HG03159 (cell line): Measurements from ENCODE around the gene NCBP3.
A peak's percentile ranks its signal among the peaks of the same experiment; 100 is the strongest.

Source experiments
- ATAC-seq: cut with Tn5 transposase; IDR thresholded peaks from one replicate; pipeline ENCODE4 v1.9.1; 2021; ENCODE audit warnings: mild to moderate bottlenecking, moderate library complexity; ENCODE audit not compliant: unreplicated experiment

The NCBP3 gene

DNA sequence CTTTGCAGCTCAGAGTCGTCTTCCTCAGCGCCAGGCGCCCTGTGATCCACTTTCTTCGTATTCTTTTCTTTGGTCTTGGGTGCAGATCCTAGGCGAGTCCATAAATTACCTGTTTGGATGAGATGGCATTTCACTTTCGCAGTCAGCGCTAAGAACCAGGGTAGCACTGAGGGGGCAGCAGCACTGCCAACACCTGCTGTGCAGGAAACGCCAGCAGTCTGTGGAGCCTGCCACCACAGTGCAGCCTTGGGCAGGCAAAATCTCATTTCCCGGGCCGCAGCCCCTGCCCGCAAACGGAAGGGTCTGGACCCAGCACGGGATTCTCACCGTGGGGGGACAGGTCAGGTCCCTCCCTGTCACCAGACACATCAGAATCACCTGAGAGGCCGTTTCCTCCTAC, 32.9 kb downstream of the NCBP3 start:
- ATAC-seq = no peak

DNA sequence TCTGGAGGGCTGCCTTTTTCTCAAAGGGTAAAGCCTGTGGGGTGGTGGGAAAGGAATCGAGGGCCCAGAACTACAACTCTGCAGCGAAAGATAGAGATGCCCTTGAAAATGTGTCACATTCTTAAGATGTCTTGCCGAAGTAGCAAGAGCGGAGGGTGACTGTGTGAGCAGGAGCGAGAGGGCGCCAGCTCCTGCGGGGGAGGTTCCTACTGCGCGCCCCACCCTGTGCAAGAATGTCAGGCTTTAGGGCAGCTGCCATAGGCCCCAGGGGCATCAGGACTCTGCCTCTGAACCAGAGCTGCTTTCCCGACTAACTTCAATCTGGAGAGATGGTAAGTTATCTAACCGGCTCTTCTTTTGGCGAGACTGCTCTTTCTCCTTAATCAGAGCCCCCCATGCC, 33.3 kb downstream of the NCBP3 start:
- no peak for ATAC-seq

DNA sequence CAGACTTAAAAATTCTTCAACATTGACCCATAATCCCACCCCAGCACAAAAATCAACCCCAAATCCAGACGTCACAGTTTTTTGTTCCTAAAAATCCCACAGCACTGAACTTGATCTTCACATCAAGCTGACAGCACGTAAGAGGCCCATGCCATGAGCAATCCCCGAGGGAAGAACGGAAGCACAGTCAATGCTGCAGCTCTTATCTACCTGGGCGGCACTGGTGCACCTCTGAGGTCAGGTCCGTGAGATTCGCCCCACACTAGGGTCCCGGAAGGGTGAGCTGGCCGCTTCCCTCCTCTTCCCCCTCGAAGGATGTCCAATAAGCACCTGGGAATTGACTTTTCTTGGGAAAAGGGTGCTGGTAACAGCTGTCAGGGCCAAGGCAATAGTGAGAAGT, 33.8 kb downstream of the NCBP3 start:
- ATAC-seq = no peak

DNA sequence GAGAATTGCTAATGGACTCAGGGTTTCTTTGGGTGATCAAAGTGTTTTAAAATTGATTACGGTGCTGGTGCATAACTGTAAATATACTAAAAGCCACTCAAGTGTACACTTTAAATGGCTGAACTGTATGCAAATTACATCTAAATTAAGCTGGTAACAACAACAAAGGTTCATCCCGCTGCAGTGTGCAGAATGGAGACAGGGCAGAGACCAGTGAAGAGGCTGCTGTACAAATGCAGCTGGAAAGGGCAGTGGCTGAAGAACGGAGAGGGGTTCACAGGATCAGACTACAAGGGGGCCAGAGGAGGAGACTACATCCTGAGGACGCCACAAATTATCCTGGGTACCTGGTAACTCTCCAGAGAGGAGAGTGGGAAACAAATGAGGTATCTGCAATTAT, 36.0 kb downstream of the NCBP3 start:
- no peak for ATAC-seq

DNA sequence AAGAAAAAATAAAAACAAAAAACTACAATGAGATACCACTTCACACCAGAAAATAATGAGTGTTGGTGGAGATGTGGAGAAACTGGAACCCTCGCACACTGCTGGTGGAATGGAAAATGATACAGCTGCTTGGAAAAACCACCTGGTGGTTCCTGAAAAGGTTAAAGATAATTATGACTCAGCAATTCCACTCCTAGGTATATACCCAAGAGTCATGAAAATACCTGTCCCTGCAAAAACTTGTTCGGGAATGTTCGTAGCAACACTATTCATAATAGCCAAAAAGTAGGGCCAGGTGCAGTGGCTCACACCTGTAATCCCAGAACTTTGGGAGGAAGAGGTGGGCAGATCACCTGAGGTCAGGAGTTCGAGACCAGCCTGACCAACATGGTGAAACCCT, 36.9 kb downstream of the NCBP3 start:
- ATAC-seq = no peak

DNA sequence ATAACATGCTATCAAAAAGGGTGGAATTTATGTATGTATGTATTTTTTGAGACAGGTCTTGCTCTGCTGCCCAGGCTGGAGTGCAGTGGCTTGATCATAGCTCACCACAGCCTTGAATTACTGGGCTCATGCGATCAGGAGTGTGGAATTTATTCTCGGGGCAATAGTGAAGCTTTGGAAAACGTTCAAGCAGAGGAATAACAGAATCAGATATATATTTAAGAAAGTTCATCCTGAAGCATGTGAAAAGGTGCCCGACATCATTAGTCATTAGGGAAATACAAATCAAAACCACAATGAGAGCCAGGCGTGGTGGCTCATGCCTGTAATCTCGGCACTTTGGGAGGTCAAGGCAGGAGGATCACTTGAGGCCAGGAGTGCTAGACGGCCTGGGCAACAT, 37.3 kb downstream of the NCBP3 start:
- ATAC-seq = no peak

DNA sequence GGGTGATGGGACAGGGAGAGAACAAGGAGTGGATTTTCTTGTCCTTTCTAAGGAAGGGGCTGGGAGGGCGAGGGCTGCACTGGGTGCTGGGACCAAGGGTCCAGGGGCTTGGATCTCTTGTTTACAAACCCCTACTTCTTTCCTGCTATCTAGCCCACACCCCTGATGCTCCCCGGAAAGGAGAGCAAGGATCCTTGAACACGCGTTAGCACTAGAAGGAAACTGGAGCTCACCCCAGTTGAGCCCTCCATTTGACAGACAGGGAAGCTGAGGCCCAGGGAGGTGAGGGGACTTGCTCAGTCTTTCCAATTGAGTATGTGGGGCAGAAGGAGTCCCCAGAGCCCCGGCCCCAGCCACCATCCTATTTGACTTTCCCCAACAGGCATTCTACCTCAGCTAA, 40.5 kb downstream of the NCBP3 start:
- no peak for ATAC-seq

DNA sequence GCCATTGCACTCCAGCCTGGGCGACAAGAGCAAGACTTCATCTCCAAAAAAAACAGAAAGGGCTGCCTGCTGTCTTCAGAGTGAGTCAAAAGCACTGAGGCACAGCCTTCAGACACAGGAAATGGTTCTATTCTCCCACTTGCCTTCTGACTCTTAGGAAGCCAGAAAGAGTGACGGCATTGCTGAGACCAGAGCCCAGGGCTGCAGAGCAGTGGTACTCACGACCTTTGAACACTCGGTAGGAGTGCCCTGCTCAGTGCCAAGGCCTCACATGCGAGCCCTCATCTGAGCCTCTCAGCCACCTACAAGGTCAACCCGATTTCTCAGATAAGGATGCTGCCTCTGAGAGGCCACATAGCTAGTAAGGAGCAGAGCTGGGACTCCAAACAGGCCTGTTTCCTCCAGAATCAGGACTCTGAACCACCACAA, 41.5 kb downstream of the NCBP3 start:
- ATAC-seq = no peak

DNA sequence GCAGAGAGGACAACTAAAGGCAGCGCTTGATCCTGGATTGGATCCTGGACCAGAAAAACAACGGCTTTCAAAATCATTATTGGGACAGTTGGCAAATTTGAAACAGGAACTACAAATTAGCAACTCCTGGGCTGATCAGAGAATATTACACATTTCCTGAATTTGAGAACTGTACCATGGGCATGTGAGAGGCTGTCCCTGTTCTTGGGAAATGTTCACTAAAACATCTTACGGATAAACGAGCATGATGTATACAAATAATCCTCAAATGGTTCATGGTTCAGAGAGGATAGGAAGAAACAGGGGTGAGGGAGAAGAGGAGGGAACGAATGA, 42.8 kb downstream of the NCBP3 start:
- no peak for ATAC-seq

DNA sequence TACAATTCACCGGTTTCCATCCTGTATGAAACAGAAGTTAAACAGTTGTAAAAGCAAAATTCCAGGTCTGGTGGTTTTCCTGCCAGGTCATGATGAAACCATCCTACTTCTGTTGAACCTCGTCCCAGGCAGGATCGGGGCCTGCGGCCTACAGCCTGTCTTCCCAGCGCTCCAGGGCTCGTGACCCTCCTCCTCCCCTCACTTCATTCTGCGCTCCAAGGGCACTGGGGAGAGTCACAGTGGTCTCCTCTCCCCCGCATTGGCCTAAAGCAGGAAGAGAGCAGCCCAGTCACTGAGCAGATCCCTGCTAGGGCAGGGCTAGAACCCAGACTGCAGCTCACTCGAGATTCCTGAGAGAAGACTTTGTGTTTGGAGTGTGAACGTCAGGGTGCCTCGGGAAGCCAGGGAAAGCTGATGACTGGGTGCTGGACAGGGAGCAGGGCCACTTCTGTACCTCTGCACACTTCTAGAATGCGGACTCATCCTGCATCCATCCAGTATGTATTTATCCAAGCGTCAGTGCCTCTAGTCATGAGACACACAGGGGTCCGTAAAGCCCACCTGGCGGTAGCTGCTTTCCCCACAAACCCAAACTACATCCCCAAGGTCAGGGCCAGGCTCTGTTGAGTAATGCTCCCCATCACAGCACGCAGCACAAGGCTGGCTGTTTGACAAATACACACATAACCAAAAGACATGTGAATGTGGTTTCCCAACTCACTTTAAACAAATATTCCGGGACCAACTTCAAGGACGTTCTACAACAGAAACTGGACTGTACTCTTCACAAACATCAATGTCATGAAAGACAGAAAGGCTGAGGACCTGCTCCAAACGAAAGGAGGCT, 43.4 kb downstream of the NCBP3 start:
- ATAC-seq = no peak

DNA sequence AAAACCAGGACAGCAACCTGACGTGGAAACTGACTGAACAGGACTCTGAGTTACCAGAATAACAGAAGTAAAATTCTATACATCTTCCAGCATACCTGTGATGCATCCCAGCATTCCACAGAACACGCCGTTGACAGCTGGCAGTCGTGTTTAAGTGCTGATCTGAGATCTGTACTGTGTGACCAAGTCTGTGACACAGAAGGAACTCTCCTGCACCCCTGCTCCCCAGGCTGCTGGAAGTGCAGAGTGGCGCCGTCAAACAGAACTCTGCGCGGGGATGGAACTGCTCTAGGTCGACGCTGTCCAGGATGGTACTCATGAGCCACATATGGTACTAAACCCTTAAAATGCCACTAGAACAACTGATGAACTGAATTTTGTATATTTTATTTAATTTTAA, 44.3 kb downstream of the NCBP3 start:
- no peak for ATAC-seq

DNA sequence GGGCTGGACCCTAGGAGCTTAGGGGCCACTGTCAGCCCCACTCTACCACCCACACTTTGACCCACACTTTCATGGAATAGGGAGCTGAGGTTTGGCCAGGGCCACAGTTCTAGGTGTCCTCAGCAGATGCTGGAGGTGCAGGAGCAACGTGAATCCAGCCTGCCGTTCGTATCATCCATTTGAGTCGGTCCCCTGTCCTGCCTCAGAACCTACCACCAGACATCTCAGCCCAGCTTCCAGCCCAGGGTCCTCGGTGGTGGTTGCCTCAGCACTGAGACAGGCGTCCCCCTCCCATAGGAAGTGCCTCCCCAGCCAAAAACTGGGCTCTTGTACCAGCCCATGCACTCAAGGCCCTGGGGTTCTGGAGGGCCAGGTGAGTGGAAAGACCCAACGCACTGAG, 44.7 kb downstream of the NCBP3 start:
- ATAC-seq = no peak

DNA sequence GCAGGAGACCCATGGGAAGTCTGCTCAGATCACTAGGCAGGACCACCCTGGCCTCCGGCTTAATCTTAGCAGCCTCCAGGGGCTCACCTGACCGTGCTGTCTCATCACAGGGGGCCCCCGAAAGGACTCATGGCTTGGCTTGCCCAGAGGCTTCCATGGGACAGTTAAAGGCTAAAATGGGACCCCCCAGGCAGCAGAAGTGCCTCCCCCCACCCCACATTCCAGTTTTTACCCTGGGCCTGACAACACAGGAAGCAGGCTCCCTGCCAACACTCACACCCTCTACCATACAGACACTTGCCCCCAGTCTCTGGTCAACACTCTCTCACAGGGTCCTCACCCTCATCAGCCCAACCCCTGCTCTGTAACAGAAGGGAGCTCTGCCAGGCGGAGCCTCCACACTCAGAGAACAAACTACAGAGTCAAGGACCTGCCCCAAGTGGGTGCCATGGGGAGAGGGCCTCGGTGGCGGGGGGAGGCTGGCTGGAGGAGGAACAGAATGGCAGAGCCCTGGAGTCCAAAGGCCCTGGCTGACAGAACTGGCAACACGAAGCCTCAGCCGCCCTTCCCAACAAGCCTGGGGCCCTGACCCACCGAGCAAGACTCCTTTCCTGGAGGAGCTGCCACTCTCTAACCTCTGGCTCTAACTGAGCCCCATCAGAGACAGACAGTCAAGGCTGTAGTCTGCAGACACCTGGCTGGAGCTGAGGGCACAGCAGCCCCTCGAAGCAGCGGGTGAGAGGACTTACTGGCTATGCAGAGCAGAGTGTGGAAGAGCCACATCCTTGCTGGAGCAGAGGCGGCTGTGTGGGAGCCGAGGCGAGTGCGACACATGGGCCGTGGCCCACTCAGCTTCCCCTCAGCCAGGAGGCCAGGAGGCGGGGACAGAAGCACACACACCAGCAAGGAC, 45.4 kb downstream of the NCBP3 start, which contains the start of gene ITGAE:
ITGAE (minus strand) TSS at position 827 of the 910 bp plus-strand sequence; CDS start at position 783, 44 bp downstream.
- ATAC-seq = no peak

DNA sequence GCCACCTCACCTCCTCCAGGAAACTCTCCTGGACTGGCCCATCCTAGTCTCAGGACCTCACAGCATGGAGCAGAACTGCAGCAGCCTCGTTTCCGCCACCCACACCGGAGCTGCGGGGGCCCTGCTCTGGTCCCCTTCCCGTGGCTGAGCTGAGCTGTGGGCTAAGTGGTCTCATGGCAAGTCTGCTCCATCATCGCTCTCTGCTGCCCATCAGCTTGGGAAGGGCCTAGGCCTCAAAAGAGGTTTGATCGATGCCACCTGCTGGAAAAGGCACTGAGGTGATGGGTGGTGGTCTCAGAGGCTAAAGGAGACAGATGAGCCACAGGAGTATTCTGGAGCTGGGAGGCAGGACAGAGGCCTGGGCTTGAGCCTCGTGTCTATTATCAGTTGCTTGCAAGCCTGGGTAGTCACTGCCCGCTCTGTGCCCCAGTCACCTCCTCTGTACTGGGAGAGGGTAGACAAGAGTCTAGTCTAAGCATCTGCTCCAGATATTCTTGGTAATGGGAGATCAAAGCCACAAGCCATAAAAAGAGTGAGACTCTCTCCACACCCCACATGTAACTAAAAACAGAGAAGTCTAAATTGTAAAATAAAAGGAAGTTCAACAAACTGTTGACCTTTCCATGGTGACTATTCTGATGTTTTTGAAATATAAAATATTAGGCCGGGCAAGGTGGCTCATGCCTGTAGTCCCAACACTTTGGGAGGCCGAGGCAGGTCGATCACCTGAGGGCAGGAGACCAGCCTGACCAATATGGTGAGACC, 46.7 kb downstream of the NCBP3 start:
- no peak for ATAC-seq

DNA sequence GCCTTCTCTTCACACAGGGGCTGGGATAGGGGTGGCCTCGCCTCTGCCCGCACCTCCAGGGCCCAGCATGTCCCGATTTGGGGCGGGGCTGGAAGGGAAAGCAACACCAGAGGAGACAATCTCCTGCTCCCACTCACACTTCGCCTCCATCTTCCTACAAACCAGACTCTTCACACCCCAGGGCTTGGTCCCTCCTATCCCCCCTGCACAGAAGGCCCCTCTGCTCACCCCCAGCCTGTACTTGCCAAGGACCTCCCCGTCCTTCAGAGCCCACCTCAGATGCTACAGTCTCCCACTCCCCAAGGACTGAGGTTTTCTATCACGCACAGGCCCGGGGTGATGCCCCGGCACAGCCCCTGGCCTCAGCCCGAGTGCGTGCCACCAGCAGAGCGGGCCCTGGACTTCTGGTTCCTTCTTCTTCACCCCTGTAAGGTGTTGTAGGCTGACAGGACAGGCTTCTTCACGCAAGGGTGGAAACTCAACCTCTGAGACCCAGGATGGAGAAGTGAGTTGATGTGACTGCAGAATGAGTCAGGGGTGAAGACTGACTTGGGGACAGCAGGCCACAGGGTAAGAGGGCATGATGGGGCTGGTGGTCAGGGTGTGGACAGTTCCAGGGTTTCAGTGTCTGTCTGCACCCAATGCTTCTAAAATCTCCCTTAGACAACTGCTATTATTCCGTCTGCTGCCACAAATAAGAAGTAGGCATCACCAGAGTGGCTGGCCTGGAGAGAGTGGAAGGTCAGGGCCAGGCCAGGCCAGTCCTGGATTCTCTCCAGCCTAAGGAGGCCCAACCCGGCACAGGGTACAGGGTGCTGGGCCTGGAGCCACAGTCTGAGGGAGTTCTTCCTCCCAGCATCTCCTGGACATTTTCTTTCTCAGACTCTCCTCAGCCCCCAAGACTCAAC, 47.5 kb downstream of the NCBP3 start:
- ATAC-seq = no peak

DNA sequence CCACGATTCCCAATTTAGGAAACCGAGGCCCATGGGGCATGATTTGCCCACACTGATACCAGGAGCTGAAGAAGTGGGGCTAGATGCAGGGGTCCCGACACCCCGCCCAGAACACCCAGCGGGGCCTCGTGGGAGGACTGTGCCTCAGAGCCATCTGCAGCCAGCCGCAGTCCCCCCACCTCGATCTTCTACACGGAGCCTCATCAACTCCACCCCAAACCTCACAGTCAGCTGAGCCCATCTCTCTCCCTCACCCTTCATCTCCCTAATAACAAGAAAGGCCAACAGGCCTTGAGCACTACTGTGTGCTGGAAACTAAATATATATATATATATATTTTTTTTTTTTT, 49.2 kb downstream of the NCBP3 start:
- ATAC-seq = peak; percentile 15

DNA sequence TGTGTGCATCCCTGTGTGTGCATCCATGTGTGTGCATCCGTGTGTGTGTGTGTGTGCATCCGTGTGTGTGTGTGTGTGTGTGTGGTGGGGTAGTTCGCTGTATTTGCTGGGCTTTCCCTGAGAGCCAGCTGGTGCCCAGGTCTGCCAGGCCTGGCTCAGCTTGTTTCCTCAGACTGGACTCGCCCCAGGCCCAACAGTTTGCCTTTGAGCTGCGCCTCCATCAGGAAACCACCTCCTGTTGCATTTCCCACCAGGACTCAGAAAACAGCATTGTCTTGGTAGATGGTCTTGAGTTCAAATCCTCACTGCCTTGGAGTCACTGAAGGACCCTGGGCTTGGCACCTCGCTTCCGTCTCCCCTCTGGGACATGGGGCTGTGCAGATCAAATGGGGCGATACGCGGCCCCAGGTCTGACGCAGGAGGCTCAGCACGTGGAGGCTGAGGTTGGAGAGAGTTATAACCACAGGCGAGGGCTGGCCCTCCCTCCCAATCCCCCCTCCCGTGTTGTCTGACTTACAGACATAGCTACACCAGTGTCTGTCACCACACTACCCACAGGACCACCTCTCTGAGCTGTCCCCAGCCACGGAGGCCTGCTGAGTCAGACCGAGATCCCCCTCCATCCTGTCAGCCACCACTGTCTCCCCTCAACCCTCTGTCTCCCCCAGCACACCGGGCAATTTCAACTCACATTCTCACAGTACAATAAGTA, 49.8 kb downstream of the NCBP3 start:
- peak; percentile 77 for ATAC-seq

DNA sequence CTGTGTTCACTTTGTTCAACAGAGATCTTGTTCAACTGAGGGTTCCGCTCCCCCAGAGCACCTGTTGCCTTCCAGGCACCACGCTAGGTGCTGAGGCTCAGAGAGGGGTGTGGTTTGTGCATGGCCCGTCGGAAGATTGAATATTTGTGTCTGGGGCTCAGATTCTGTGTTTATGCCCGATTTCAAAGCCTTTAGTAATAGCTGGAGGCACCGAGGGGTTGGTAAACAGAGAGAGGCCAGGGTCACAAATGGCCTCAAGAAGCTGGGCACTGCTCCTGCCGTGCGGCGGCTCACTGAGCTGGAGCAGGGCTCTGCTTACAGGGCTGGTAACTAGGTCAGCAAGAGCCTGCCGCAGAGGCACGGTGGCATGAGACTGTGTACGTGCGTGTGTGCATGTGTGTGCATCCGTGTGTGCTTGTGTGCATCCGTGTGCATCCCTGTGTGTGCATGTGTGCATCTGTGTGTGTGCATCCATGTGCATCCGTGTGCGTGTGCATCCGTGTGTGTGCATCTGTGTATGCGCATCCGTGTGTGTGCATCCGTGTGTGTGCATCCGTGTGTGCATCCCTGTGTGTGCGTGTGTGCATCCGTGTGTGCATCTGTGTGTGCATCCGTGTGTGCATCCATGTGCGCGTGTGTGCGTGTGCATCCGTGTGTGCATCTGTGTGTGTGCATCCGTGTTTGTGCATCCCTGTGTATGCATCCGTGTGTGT, 50.5 kb downstream of the NCBP3 start:
- ATAC-seq = no peak
